ENCODE measurements around the gene COL20A1.
"Not testable (repeated sequence)": the region's sequence is repeated elsewhere in the genome, so short reads cannot be mapped to it uniquely, and the experiment has no call there.

COL20A1 gene

DNA sequence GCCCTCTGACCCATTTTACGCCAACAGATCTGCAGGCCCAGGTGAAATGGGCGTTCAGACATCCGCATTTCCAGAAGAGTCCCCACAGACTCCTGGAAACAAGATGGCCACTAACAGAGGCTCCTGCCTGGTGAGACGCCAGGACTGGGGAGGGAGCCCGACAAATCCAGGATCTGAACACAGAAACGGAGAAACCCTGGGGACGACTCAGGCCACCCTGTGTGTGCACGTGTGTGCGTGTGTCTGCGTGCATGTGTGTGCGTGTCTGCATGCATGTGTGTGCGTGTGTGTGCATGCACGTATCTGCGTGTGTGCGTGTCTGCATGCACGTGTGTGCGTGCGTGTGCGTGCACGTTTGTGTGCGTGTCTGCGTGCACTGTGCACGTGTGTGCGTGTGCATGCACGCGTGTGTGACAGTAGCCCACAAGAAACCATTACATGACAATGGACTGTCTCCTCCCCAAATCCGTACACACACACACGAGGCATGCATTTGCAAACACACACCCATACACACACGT is 43.3 kb downstream of the COL20A1 start:
- DNase-seq, result no peak

DNA sequence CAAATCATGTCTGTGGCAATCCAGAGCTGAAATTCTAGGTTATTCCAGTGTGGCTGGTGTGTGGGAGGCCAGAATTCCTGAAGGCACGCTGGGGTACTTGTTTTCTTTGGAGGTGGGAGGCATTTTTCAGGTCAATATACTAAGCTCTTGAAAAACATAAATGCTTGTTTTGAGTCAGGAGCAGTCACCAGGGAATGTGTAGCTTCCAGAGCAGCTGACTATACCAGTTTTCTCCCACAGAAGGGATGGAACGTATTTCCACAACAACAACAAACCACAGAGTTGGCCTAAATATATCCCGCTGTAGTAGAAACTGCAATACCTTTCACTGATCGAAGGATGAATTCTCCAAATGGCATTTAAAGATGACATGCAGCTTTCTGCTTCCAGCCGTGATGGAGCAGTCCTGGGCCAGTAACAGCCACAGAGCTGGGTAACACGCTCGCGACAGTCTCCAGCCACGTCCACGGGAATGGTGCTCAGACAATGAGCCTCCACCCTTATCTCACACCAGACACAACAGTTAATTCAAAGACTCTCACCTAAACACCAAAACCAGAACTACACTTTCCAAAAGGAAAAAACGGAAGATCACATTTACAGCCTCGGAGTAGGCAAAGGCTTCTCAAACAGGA is 44.9 kb downstream of the COL20A1 start:
- DNase-seq, result no peak

DNA sequence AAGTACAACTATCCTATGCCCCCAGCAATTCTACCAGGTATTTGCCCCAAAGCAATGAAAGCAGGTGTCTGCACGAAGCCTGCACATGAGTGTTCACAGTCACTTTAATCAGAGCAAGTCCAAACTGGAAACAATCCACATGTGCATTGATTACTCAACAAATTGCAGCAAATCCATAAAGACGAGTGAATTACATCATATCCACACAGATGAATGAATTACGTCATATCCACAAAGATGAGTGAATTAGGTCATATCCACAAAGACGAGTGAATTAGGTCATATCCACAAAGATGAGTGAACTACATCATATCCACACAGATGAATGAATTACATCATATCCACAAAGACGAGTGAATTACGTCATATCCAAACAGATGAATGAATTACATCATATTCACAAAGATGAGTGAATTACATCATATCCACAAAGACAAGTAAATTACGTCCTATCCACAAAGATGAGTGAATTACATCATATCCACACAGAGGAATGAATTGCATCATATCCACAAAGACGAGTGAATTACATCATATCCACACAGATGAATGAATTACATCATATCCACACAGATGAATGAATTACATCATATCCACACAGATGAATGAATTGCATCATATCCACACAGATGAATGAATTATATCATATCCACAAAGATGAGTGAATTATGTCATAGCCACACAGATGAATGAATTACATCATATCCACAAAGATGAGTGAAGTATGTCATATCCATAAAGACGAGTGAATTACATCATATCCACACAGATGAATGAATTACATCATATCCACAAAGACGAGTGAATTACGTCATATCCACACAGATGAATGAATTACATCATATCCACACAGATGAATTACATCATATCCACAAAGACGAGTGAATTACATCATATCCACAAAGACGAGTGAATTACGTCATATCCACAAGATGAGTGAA is 46.4 kb downstream of the COL20A1 start:
- not testable (repeated sequence) for DNase-seq

DNA sequence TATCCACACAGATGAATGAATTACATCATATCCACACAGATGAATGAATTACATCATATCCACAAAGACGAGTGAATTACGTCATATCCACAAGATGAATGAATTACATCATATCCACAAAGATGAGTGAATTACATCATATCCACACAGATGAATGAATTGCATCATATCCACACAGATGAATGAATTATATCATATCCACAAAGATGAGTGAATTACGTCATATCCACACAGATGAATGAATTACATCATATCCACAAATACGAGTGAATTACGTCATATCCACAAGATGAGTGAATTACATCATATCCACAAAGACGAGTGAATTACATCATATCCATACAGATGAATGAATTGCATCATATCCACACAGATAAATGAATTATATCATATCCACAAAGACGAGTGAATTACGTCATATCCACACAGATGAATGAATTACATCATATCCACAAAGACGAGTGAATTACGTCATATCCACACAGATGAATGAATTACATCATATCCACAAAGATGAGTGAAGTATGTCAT is 47.2 kb downstream of the COL20A1 start:
- not testable (repeated sequence) for DNase-seq

DNA sequence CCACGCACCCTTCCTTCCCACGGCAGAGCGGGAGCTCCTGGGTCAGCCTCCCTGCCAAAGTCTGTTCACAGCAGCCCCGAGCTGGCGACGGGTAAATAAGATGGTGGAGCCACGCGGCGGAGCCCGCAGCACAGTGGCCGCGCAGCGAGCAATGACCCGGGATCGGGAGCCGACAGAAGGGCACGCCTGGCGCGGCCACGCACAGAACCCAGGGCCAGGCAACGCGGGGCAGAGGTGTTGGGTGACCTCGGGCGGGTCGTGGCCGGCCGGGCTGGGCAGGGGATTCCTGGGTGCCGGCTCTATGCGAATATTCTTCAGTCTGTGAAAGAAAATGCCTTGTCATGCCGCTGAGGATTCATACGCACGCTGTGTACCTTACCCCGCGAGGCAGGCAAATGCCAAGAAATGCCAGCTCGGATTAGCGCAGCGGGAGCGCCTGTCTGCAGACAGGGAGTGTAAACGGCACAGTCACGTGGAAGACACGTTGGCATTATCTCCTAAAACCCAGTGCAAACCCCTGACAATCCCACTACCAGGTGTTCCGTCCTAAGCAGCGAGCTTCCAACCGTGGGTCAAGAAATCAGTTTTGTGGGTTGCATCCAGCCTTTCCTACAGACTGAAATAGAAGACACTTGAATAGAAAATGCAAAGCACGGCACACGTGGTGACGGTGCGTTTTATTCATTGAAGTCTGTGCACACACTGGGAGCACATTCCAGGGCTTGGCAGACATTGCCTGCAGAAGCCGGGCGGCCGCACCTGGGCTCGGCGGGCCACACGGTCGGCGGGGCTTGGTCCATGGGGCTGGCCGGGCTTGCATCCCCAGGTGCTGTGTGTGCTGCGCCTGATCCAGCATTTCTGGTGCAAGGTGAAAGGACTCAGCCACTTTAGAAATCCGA is 49.8 kb downstream of the COL20A1 start:
- no peak for DNase-seq

DNA sequence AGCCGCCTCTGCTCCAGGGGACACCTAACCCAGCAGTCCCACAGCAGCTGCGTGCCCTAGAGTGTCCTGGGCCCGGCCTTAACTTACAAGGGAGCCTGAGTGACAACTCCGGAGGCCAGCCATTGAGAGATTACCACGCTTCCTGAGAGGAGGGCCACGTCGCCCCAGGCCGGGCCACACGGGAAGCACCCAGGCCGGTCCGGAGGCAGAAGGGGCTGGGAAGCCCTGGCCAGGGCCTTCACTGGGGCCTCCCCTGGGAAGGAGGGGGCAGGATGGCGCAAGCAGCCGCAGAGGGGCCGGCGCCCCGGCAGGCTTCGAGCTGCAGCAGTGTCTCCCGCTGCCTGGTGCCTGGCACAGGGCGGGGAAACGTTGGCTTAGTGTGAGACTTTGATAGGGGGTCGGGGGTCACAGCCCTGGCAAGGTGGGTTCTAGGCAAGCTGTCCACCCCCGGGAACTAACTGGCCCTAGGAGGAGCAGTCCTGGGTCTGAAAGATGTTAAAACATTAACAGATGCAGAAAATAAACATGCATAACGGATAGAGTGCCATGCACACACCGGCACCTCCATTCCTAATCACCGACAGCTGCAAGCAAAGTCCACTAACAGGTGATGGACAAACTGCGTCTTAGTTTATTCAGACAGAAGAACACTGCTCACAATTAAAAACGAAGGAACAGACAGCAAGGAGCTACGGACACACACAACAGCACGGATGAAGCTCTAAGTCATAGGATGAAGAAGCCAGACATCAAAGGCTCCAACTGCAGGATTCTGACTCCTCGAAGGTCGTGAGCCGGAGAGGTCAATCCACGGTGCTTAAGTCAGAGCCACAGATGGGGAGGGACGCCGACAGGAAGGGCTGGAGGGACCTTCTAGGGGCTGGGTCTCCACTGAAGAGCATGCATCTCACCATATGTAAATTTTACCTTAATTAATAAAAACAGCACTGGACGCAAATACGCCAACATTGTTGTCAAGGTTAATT is 50.8 kb downstream of the COL20A1 start:
- DNase-seq, result no peak

DNA sequence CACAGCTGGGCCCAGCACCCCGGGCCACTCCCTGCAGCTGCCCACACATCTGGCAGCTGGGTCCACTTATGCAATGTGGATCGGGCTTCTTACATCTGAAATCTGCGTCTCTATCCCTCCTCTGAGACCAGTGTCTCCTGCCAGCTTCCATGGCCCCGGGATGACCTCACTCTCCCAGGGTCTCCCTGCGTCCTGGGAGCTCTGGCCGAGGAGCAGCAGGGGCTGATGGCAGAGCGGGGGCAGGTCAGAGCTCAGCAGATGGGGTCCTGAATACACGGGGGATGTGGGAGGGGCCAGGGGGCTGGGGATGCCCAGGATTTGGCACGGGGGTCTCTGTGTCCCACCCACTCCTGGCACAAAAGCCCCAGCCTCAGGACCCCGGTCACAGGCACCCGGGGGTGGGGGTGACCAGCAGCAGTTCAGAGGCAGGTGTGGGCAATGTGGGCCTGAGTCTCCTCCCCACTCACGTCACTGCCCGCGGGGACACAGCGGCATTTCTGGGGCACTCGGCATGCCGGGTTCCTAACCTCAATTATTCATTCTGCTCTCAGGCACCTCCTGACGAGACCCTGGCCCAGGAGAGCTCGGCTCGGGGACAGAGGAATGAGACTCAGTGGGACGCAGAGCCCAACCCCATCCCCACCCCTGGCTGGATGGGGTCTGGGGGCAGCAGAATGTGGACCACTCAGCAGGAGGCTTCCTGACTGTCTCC is 51.8 kb downstream of the COL20A1 start:
- DNase-seq, result no peak

DNA sequence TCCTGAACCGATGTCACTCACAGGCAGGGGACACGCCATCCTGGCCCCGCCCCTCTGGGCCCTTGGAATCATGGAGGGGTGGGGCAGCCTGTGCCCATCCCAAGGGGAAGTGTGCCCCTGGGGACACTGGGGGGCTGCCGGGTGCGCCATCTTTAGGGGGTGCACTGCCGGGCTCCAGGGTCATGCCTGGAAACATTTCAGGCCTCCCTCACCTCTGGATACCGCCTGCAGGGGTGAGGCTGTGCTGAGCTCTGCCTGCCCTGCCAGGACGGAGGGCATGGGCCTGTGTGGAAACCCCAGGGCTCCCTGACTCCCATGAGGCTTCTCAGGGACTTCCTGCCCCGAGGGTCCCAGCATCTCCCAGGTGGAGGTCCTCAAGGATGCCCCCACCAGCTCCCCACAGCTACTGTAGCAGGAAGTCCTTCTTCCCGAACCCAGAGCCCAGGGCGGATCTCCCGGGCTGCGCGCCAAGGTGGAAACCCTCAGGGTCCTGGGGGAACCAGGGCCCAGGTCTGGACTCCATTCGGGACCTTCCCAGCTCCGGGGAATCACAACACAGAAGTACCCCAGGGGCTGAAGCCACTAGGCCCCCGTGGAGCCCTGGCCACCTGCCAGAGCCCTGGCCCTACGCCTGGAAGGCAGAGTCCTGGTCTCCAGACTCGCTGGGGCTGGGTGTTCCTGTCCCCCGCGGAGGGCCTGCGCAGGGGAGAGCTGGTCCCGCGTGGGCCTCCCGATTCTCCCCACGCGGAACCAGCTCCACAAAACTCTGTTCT is 52.5 kb downstream of the COL20A1 start:
- DNase-seq, result no peak

DNA sequence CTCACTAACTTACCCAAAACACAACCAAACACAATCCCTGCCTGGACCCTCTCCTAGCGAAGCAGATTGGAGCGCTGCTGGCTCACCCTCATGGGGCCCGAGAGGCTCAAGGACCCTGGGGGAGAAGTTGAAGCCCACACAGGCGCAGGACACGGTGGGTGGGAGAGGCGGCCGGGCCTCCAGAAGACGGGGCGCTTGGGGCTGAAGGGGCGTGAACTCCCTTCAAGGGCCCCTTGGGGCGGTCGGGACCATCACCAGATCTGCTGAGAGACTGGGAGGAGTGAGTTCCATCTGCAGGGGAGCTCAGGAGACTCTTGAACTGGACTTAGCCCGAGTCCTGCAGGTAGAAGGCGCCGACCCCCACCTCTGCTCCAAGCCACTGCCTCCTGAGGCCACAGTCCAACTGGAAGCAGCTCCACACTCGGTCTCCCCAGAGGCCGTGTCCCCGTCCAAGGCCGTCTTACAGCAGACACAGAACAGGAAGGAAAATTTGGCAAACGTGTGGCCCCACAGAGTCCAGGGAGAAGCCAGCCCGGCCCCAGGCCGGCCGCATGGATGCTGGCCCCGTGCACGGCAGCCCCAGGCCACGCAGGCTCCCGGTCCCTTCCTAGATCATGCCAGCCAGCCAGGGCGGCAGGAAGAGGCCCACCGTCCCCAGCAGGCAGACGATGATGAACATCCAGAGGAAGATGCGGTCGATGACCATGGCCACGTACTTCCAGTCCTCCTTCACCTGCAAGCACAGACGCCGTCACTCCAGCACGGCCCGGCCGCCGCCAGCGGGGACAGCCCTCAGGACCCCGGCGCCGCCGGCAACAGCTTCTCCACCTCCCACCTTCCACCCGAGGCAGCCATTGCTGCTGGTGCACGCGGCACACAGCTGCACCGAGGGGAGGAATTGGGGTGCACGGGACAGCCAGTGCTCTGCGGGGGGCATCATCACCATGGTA is 53.4 kb downstream of the COL20A1 start:
- DNase-seq, result no peak

DNA sequence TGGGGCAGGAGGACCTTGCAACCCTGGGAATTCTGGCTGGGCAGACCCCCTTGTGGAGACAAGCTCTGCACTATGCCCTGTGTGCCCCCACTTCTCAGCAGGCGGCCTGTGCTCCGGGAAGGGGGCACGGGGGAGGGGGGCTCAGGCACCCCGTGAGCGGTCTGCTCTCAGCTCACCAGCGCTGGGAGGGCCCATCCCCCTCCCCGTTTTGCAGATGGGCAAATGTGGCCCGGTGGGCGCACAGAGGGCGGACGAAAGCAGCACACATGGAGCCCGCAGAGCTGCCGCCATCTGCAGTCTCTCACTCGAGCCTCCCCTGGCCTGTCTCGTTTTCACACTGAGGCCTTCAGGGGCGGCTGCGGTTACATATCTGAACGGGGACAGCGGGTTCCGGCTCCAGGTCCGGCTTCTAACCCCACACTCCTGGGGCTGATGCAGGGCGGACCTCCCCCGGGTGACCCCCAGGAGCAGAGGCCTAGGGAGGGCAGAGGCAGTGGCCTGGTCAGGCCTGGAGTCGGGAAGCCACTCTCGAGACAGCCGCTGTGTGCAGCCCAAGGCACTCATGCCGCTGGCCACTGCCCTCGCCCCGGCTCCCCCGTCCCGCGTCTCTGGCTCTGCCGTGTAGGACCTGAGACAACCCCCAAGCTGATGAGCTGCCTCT is 54.2 kb downstream of the COL20A1 start:
- no peak for DNase-seq

DNA sequence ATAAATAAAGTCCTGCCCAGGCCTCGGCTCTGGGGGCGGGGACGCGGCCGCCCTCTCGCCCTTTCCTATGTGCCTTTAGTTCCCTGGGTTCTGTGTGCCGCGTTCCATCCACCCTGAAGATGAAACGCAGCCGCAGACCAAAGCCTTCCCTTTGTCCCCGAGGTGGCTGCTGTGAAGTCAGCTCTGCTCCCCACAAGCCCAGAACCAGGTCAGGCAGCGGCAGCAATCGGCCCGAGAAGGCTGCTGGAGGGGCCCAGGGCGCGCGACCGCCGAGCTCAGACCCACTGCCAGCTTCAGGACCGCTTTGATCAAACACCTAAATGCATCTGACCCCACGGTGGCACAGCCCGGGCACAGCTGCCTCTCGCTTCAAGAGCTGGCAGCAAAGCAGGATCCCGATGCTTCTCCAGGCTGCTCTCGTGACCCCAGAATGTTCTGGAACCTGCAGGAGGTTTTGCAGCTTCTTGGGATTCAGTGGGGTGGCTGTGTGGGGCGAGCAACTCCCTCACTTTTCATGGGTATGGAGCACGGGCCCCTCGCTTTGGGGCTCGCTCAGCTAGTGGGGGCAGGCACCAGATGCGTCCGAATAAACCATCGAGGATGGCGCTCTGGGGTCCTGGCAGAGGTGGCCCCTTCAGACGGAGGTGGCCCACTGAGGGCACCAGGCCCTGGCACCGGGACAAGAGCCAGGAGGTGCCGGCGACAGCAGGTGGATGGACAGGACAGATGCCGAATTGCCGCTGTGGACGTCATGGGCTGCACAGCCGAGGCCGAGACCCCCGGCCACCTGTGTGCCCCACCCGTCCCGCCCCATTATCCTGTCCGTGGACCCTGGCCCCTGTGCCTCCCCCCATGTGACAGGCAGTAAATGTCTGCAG is 55.2 kb downstream of the COL20A1 start:
- no peak for DNase-seq

DNA sequence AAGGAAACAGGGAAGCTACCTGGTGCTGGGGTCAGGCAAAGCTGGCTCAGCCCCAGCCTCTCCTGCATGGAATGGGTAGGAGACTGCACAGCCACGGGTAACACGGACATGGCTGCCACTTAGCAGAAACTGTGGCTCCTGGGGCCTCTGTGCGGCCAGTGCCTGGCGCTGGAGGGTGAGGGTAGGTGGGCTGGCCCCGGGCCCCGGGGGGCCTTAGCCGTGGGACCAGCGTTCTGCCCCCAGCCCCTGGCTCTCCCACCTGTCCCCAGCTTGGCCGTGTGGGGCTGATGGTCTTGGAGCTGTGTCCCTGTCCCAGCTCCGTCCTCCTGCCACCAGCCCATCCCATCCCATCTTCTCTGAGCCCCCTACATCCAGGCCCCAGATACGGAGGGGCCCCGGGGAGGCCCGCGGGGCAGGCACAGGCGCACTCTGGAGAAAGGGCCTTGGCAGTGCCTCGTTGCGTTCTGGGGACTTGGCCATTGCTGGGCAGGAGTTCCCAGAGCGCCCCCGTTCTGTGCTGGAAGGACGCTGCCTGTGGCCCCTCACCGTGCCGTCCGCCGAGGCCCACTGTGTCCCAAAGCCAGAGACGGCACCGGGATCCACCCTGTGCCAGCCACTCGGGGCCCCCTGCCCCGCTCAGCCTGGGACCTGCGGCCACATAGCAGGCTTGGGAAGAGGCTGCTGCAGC is 56.0 kb downstream of the COL20A1 start:
- no peak for DNase-seq

DNA sequence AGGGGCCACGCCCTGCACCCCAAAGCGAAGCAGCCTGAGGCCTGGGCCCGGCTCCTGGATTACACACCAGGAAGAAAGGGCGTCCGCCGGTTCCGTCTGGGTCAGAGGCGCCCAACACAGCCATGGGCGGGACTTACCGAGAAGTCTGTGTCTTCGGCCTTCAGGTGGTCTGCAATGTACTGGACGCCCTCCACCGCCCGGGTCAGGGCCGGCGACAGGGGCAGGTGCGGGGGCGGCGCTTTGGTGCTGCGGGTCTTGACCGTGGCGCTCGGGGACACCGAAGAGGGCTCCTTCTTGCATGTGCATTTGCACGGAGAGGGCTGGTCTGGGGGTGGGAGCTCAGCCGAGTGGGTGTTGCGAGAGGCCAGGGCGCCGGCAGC is 56.5 kb downstream of the COL20A1 start:
- no peak for DNase-seq

DNA sequence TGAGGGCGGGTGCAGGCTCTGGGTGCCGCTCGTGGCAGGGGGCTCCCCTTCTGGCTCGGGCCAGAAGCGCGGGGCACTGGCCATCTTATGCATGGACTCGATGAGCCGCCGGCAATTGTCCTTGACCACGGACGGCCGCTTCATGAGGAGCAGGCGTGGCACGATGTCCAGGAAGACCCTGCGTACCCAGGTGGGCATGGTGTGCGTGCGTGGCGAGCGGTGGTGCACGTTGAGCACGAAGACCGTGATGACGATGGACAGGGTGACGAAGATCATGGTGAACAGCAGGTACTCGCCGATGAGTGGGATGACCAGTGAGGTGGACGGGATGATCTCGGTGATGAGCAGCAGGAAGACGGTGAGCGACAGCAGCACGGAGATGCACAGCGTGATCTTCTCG is 57.2 kb downstream of the COL20A1 start:
- no peak for DNase-seq

DNA sequence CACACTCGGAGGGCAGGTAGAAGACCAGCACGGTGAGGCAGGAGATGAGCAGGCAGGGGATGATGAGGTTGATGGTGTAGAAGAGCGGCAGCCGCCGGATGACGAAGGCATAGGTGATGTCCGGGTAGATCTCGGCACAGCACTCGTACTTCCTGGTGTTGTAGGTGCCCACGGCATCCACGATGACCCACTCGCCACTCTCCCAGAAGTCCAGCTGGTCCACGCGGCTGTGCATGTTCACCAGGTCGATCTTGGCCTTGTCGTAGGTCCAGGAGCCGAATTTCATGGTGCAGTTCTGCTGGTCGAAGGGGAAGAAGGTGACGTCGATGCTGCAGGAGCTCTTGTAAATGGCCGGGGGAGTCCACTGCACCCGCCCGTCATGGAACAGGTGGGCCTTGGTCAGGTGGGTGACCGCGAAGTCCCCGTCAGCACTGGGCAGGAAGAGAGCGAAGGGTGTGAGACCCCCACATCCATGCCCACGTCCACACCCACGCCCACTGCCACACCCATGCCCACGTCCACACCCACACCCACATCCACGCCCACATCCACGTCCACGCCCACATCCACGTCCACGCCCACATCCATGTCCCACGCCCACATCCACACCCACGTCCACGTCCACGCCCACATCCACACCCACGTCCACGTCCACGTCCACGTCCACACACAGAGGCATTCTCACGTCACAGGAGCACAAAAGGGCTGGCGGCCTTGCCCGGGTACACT is 57.8 kb downstream of the COL20A1 start:
- no peak for DNase-seq

DNA sequence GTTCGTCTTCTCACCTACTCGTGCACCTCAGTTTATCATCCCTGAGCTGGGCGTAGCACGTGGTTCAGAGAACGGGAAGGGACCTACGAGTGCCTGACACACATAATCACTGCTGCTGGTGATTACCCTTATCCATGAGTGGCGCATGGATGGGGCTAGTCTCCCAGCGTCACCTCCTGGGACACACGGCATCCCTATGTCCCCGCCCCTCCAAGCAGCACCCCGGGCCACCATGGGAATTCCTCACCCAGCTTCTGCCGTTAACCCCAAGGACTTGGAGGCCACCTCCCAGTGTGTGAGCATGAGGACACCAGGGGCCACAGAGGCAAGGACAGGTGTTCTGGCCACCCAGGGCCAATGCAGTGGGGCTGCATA is 58.3 kb downstream of the COL20A1 start:
- no peak for DNase-seq
